Measurements from ENCODE around the gene KLHL13.

GRCh38 chrX:117969328-117969727, 147.3 kb downstream of the KLHL13 start:
- TF ChIP-seq CTCF (IDR thresholded peaks at IDR 0.05) (no peak), EP300 (IDR thresholded peaks at IDR 0.05) (no peak)

Measured in gastroesophageal sphincter (tissue), 3 donors.